HFFc6 (cell line): ENCODE data around the gene ATP5MC2. TPM values are rescaled to one million over a fixed set of nuclear protein-coding genes. Genes with fewer than 3 reads are reported as not detected.
A peak's percentile ranks its signal among the peaks of the same experiment; 100 is the strongest.

Source experiments
- DNase-seq: peaks from one replicate; pipeline ENCODE4 v3.0.0-alpha.2; 2018
- H3K27ac Mint-ChIP-seq: 2 replicates; pipeline ENCODE4 v1.8.0; 2020; ENCODE audit warnings: mild to moderate bottlenecking, mixed read lengths
- H3K27me3 Mint-ChIP-seq: 2 replicates; pipeline ENCODE4 v1.8.0; 2021; ENCODE audit warnings: mild to moderate bottlenecking, moderate library complexity, mixed read lengths; ENCODE audit not compliant: insufficient read depth
- H3K36me3 Mint-ChIP-seq: 2 replicates; pipeline ENCODE4 v1.8.0; 2021; ENCODE audit warnings: low read depth, mixed read lengths
- H3K4me1 Mint-ChIP-seq: 2 replicates; pipeline ENCODE4 v1.8.0; 2020; ENCODE audit warnings: low read depth, mixed read lengths
- H3K4me3 Mint-ChIP-seq: 2 replicates; pipeline ENCODE4 v1.8.0; 2020; ENCODE audit warnings: mild to moderate bottlenecking, moderate library complexity, mixed read lengths
- H3K9me3 Mint-ChIP-seq: 2 replicates; pipeline ENCODE4 v1.8.0; 2020; ENCODE audit warnings: mild to moderate bottlenecking, mixed read lengths
- total RNA-seq, 6 experiments: library from RNA; stranded (reverse); fragmentation: NEBNext Ultra II Directional; extraction: Animal tissue kit (Norgen Biotek cat#: 25700); gene quantifications; 2 replicates in 1 of 6; 3 replicates in 5 of 6; pipeline ENCODE4 v1.2.3, GENCODE V29; 2021
- TF ChIP-seq, protein P1 (sequence below): fragments of 200-600 bp; sonication (generic); IDR thresholded peaks from 2 replicates; pipeline ENCODE4 v1.5.0; 2021; ENCODE audit warnings: antibody characterized with exemption, mild to moderate bottlenecking

The ATP5MC2 gene
- total RNA-seq, 6 experiments from 2014 or later, result 257 to 366 (median 308) TPM

- Mint-ChIP-seq H3K36me3 (0 out of 2 replicates have a peak, but pooled peaks cover 8% of the 10 kb centered on the region), H3K27me3 (peaks cover 29% of the 10 kb centered on the region), H3K27ac (no peak overlapping the region), H3K4me3 (no peak overlapping the region), H3K4me1 (peaks cover 3% of the 10 kb centered on the region; the same call in 1 of the 2 replicates), H3K9me3 (no peaks in the 10 kb centered on the region)
- TF ChIP-seq, protein P1, sequence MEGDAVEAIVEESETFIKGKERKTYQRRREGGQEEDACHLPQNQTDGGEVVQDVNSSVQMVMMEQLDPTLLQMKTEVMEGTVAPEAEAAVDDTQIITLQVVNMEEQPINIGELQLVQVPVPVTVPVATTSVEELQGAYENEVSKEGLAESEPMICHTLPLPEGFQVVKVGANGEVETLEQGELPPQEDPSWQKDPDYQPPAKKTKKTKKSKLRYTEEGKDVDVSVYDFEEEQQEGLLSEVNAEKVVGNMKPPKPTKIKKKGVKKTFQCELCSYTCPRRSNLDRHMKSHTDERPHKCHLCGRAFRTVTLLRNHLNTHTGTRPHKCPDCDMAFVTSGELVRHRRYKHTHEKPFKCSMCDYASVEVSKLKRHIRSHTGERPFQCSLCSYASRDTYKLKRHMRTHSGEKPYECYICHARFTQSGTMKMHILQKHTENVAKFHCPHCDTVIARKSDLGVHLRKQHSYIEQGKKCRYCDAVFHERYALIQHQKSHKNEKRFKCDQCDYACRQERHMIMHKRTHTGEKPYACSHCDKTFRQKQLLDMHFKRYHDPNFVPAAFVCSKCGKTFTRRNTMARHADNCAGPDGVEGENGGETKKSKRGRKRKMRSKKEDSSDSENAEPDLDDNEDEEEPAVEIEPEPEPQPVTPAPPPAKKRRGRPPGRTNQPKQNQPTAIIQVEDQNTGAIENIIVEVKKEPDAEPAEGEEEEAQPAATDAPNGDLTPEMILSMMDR, result no peak
- DNase-seq, result no peak
These were observed 33.8 kb upstream of the ATP5MC2 start for GRCh38 chr12:53709671-53710070.

GRCh38 chr12:53706080-53706479, 30.2 kb upstream of the ATP5MC2 start:
- TF ChIP-seq, protein P1, result no peak
- H3K9me3 Mint-ChIP-seq, result no peaks in the 10 kb centered on the region
- DNase-seq, result no peak
- H3K4me3 Mint-ChIP-seq, result no peak overlapping the region
- H3K27ac Mint-ChIP-seq, result no peak overlapping the region
- H3K36me3 Mint-ChIP-seq, result no peaks in the 10 kb centered on the region
- peaks cover 15% of the 10 kb centered on the region for H3K4me1 Mint-ChIP-seq
- H3K27me3 Mint-ChIP-seq, result peaks cover 40% of the 10 kb centered on the region

GRCh38 chr12:53703756-53704155, 27.9 kb upstream of the ATP5MC2 start:
- no peaks in the 10 kb centered on the region for H3K9me3 Mint-ChIP-seq
- TF ChIP-seq, protein P1, result no peak
- H3K27ac Mint-ChIP-seq, result no peak overlapping the region
- no peak overlapping the region for H3K4me3 Mint-ChIP-seq
- peaks cover 15% of the 10 kb centered on the region for H3K4me1 Mint-ChIP-seq
- H3K36me3 Mint-ChIP-seq, result no peaks in the 10 kb centered on the region
- DNase-seq, result peak; percentile 39
- peaks cover 45% of the 10 kb centered on the region for H3K27me3 Mint-ChIP-seq

- peak; percentile 69 for DNase-seq
- no peak overlapping the region for H3K4me3 Mint-ChIP-seq
- no peaks in the 10 kb centered on the region for H3K36me3 Mint-ChIP-seq
- H3K9me3 Mint-ChIP-seq, result no peaks in the 10 kb centered on the region
- H3K27ac Mint-ChIP-seq, result no peak overlapping the region
- peaks cover 18% of the 10 kb centered on the region for H3K4me1 Mint-ChIP-seq
- TF ChIP-seq, protein P1, result peak; percentile 95
- H3K27me3 Mint-ChIP-seq, result peaks cover 58% of the 10 kb centered on the region
These were observed 25.8 kb upstream of the ATP5MC2 start for GRCh38 chr12:53701518-53702264.

GRCh38 chr12:53700567-53700966, 24.7 kb upstream of the ATP5MC2 start:
- H3K4me1 Mint-ChIP-seq, result peaks cover 30% of the 10 kb centered on the region
- H3K9me3 Mint-ChIP-seq, result no peaks in the 10 kb centered on the region
- no peaks in the 10 kb centered on the region for H3K36me3 Mint-ChIP-seq
- H3K27ac Mint-ChIP-seq, result no peak overlapping the region
- DNase-seq, result no peak
- H3K27me3 Mint-ChIP-seq, result peaks cover 46% of the 10 kb centered on the region
- H3K4me3 Mint-ChIP-seq, result no peak overlapping the region
- TF ChIP-seq, protein P1, result no peak
